ENCODE data around the gene DNM2. TPM values are rescaled to one million over a fixed set of nuclear protein-coding genes. Genes with fewer than 3 reads are reported as not detected.

DNM2 gene
- total and polyA plus RNA-seq, 10 of the 15 experiments (the other 5 are each of a cell fraction or from before 2014, with no cell fraction given) = 1.2 to 146 (median 68.9) TPM

DNA sequence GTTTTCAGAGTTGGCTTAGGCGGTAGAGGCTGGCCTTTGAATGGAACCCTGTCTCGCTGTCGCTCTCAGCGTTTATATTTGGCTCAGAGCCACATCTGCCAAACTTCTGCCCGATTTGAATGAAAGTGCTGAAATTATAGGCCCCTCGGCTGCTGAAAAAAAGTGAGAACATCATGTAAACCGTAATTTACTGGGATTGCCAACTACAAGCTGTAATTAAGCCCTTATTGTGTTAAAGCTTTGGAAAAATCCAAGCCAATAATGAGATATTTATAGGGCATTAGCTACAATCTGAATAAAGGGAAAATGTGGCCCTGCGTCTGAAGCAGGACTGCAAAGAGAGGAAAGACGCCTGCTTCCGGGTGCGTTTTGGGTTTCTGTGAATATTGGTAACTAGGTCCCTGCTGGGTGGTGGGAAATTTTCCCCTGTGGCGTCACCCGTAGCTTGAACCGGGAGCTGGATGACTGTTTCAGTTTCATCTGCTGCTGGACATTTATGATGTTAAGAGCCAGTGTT lies 9.9 kb downstream of the DNM2 start:
- POLR2A ChIA-PET = interaction anchor here (0.5 to 0.7 kb wide), 3 partner anchors 7 to 236 kb away, joined by 3 read pairs; no protein-coding TSS in a partner anchor
- in situ Hi-C loops (cut with MboI) (no loop called here), intact Hi-C loops (cut with micrococcal nuclease; ENCODE audit: unreplicated experiment) (no loop called here)
- Histone ChIP-seq H3K4me1 (ENCODE audit: control insufficient read depth, insufficient read depth, low read length) (peaks cover 20% of the 10 kb centered on the region), H4K20me1 (ENCODE audit: control insufficient read depth, insufficient read depth) (peaks cover 5% of the 10 kb centered on the region; the same call in 1 of the 2 replicates), H3K36me3 (ENCODE audit: control insufficient read depth in 2 of 2, insufficient read depth in 2 of 2, low read length in 1 of 2) (peaks cover 4 to 8% of the 10 kb centered on the region in 2 experiments; a peak in 3 of 4 replicates), H3K27ac (ENCODE audit: control insufficient read depth, insufficient read depth) (no peak overlapping the region), H3K27me3 (replicated peaks in 1 of 2; ENCODE audit: control insufficient read depth in 2 of 2, insufficient read depth in 2 of 2, low read length in 1 of 2) (no peaks in the 10 kb centered on the region), H3K79me2 (ENCODE audit: control insufficient read depth, insufficient read depth, low read length) (peaks cover 76% of the 10 kb centered on the region), H3K9ac (ENCODE audit: control insufficient read depth, insufficient read depth, low read length) (no peak overlapping the region), H3K4me3 (no peak overlapping the region), H3K4me2 (ENCODE audit: control insufficient read depth, insufficient read depth) (no peak overlapping the region), H2AFZ (ENCODE audit: control insufficient read depth, low read depth, low read length) (no peak overlapping the region), H3K9me3 (replicated peaks; ENCODE audit: control insufficient read depth, insufficient read depth, low read length) (no peaks in the 10 kb centered on the region)
- WGBS (ENCODE audit: insufficient coverage, insufficient replicate concordance, low lambda C conversion rate, missing lambda C conversion rate) = 86% methylated on average over 14 of the region's 14 CpGs
- FAIRE-seq = no peak
- ATAC-seq = no peak
- RAD21 ChIA-PET (ENCODE audit: unreplicated experiment) = interaction anchor here (1.5 kb wide), 1 partner anchor 10 kb away, joined by 6 read pairs; the partner anchor contains the start of gene DNM2
- DNase-seq (ENCODE audit: low read depth, low spot score) = no peak
- TSS peak; percentile 23 for BruUV-seq (replicated peaks)
- SMC1A ChIA-PET (ENCODE audit: uncharacterized antibody, unreplicated experiment) = interaction anchor here (0.9 to 1.1 kb wide), 2 partner anchors 9 to 10 kb away, joined by 3 to 4 read pairs; partner anchors contain the start of gene DNM2
- CTCF ChIA-PET = no interaction called here
- no peak for TF ChIP-seq KAT2A (conservative IDR thresholded peaks at IDR 0.05; ENCODE audit: control insufficient read depth, low read depth, low read length)
- no peak for TF ChIP-seq STAT3 (IDR thresholded peaks at IDR 0.05; ENCODE audit: low read depth, low read length)
- no peak for TF ChIP-seq IRF4 (IDR thresholded peaks at IDR 0.05; ENCODE audit: low read depth, low read length)
- no peak for TF ChIP-seq NR2C1 (IDR thresholded peaks at IDR 0.05)
- TF ChIP-seq SP1 (IDR thresholded peaks at IDR 0.05; ENCODE audit: low read depth, low read length) = no peak
- TF ChIP-seq ZZZ3 (IDR thresholded peaks at IDR 0.05; ENCODE audit: control insufficient read depth, insufficient read length, low read depth) = no peak
- TF ChIP-seq, protein P1, sequence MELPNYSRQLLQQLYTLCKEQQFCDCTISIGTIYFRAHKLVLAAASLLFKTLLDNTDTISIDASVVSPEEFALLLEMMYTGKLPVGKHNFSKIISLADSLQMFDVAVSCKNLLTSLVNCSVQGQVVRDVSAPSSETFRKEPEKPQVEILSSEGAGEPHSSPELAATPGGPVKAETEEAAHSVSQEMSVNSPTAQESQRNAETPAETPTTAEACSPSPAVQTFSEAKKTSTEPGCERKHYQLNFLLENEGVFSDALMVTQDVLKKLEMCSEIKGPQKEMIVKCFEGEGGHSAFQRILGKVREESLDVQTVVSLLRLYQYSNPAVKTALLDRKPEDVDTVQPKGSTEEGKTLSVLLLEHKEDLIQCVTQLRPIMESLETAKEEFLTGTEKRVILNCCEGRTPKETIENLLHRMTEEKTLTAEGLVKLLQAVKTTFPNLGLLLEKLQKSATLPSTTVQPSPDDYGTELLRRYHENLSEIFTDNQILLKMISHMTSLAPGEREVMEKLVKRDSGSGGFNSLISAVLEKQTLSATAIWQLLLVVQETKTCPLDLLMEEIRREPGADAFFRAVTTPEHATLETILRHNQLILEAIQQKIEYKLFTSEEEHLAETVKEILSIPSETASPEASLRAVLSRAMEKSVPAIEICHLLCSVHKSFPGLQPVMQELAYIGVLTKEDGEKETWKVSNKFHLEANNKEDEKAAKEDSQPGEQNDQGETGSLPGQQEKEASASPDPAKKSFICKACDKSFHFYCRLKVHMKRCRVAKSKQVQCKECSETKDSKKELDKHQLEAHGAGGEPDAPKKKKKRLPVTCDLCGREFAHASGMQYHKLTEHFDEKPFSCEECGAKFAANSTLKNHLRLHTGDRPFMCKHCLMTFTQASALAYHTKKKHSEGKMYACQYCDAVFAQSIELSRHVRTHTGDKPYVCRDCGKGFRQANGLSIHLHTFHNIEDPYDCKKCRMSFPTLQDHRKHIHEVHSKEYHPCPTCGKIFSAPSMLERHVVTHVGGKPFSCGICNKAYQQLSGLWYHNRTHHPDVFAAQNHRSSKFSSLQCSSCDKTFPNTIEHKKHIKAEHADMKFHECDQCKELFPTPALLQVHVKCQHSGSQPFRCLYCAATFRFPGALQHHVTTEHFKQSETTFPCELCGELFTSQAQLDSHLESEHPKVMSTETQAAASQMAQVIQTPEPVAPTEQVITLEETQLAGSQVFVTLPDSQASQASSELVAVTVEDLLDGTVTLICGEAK (IDR thresholded peaks at IDR 0.05; ENCODE audit: borderline replicate concordance) = no peak
- no peak for TF ChIP-seq DPF2 (IDR thresholded peaks at IDR 0.05)
- no peak for TF ChIP-seq STAT1 (conservative IDR thresholded peaks at IDR 0.05)
- TF ChIP-seq CREB1 (IDR thresholded peaks at IDR 0.05; ENCODE audit: low read depth) = no peak
- TF ChIP-seq, protein P2, sequence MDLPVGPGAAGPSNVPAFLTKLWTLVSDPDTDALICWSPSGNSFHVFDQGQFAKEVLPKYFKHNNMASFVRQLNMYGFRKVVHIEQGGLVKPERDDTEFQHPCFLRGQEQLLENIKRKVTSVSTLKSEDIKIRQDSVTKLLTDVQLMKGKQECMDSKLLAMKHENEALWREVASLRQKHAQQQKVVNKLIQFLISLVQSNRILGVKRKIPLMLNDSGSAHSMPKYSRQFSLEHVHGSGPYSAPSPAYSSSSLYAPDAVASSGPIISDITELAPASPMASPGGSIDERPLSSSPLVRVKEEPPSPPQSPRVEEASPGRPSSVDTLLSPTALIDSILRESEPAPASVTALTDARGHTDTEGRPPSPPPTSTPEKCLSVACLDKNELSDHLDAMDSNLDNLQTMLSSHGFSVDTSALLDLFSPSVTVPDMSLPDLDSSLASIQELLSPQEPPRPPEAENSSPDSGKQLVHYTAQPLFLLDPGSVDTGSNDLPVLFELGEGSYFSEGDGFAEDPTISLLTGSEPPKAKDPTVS (IDR thresholded peaks at IDR 0.05; ENCODE audit: low read depth, low read length) = no peak
- no peak for TF ChIP-seq RELA (IDR thresholded peaks at IDR 0.05; ENCODE audit: borderline replicate concordance, partially characterized antibody)
- TF ChIP-seq CHD2 (IDR thresholded peaks at IDR 0.05; ENCODE audit: borderline replicate concordance, low read depth, low read length) = no peak
- TF ChIP-seq, protein P3, sequence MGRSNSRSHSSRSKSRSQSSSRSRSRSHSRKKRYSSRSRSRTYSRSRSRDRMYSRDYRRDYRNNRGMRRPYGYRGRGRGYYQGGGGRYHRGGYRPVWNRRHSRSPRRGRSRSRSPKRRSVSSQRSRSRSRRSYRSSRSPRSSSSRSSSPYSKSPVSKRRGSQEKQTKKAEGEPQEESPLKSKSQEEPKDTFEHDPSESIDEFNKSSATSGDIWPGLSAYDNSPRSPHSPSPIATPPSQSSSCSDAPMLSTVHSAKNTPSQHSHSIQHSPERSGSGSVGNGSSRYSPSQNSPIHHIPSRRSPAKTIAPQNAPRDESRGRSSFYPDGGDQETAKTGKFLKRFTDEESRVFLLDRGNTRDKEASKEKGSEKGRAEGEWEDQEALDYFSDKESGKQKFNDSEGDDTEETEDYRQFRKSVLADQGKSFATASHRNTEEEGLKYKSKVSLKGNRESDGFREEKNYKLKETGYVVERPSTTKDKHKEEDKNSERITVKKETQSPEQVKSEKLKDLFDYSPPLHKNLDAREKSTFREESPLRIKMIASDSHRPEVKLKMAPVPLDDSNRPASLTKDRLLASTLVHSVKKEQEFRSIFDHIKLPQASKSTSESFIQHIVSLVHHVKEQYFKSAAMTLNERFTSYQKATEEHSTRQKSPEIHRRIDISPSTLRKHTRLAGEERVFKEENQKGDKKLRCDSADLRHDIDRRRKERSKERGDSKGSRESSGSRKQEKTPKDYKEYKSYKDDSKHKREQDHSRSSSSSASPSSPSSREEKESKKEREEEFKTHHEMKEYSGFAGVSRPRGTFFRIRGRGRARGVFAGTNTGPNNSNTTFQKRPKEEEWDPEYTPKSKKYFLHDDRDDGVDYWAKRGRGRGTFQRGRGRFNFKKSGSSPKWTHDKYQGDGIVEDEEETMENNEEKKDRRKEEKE (IDR thresholded peaks at IDR 0.05) = no peak
- no peak for TF ChIP-seq PML (IDR thresholded peaks at IDR 0.05; ENCODE audit: low read length)
- TF ChIP-seq RCOR1 (conservative IDR thresholded peaks at IDR 0.05; ENCODE audit: low read depth, low read length) = no peak
- no peak for TF ChIP-seq NR2F1 (conservative IDR thresholded peaks at IDR 0.05)
- no peak for TF ChIP-seq ZBED1 (IDR thresholded peaks at IDR 0.05; ENCODE audit: borderline replicate concordance)
- TF ChIP-seq SREBF1 (IDR thresholded peaks at IDR 0.05; ENCODE audit: low read length) = no peak
